ENCODE measurements around the gene SPATC1L. TPM values are rescaled to one million over a fixed set of nuclear protein-coding genes. Genes with fewer than 3 reads are reported as not detected.
"Not testable (repeated sequence)": the region's sequence is repeated elsewhere in the genome, so short reads cannot be mapped to it uniquely, and the experiment has no call there.

SPATC1L gene
- total RNA-seq, 2 donors from 2014 or later = 8.4 to 10.9 TPM

DNA sequence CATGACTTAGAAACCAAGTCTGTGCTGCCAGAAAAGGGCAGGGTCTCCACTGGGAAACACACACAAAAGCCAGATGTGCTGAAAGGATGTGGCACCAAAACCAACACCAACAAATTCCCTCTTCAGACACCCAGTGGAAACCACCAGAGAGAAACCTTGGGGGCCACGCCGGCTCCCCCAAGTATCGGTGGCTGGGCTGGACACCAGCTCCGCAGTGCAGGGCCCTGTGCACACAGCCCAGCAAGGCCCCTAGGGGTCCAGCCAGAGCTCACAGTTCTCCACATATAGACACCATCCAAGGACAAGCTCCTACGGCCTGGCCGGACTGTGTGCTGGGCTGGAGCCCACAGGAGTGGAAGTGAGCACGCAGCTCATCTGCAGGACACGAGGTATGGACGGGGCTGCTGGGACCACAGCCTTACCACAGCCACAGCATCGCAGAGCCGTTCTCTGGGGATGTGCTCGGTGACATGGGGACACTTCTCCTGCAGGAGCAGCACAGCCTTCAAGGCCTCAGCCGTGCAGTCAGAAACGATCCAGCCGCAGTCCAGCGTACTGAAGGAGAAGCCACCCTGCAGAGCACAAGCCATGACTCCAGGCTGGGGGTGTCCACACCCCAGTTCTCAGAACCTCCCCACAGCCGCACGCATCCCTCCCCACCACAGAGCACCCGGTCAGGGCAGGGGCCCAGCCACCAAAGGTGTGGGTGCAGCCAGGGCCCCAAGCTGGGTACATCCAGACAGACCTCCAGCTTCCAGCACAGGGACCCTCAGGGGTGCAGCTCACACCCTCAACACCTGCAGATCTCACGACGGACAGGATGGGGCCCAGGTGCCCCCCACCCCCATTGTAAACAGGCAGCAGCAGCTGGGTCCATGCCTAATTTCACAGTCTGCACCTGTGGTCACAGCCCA, 23.0 kb upstream of the SPATC1L start:
- intact Hi-C loops (cut with DNase I) = no loop called here
- peak; percentile 74 for DNase-seq (ENCODE audit: low spot score)

- peak; percentile 77 for DNase-seq (ENCODE audit: low spot score)
- intact Hi-C loops (cut with DNase I) = no loop called here
Observed at GRCh38 chr21:46206163-46207005, 22.1 kb upstream of the SPATC1L start.

GRCh38 chr21:46205766-46206162, 21.5 kb upstream of the SPATC1L start:
- peak; percentile 63 for DNase-seq (ENCODE audit: low spot score)
- intact Hi-C loops (cut with DNase I) = no loop called here

DNA sequence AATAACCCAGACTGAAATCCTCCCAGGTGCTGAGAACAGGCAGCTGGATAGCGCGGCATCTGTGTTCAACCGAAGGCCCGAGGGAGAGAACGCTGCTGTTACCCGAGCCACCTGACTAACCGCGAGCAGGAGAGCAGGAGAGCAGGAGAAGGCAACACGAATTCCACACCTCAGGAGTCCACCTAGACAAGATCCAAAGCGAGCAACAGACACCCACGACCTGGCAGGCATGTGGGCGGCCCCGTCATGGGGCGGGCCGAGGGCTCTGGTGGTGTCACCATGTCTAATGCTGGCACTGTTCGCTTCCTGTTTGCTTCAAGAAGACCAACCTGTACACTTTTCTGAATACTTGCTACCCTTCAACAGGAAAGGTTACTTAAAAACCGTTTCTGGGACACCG, 20.9 kb upstream of the SPATC1L start:
- DNase-seq (ENCODE audit: low spot score) = peak; percentile 50
- intact Hi-C loops (cut with DNase I) = no loop called here

- intact Hi-C loops (cut with DNase I) = no loop called here
- DNase-seq (ENCODE audit: low spot score) = peak; percentile 41
Observed at GRCh38 chr21:46203203-46203600, 18.9 kb upstream of the SPATC1L start.

- DNase-seq (ENCODE audit: low spot score) = peak; percentile 34
- intact Hi-C loops (cut with DNase I) = no loop called here
Observed at GRCh38 chr21:46202592-46203202, 18.4 kb upstream of the SPATC1L start.

GRCh38 chr21:46200877-46201803, 16.9 kb upstream of the SPATC1L start:
- intact Hi-C loops (cut with DNase I); DNase-seq (ENCODE audit: low spot score): not testable (repeated sequence)

GRCh38 chr21:46199436-46200373, 15.4 kb upstream of the SPATC1L start:
- DNase-seq (ENCODE audit: low spot score) = no peak
- intact Hi-C loops (cut with DNase I) = no loop called here

DNA sequence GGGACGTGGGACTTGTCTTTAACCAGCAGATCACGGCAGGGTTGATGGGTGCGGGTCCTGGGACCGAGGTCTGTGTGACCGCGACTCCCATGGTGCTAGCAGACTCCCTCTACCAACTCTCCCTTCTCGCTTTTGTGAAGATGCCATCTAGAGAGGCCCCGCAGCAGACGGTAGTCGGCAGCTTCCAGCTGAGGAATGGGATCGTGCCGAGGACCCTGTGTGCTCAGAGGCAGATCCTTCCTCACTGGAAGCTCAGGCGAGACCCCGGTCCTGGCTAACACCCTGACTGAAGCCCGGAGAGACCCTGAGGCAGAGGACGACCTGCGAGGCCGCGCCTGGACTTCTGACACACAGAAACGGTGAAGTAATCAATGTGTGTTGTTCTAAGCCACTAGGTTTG, 12.5 kb upstream of the SPATC1L start:
- DNase-seq (ENCODE audit: low spot score) = peak; percentile 62
- intact Hi-C loops (cut with DNase I) = no loop called here

GRCh38 chr21:46195595-46196195, 11.4 kb upstream of the SPATC1L start:
- intact Hi-C loops (cut with DNase I) = no loop called here
- DNase-seq (ENCODE audit: low spot score) = peak; percentile 60

DNA sequence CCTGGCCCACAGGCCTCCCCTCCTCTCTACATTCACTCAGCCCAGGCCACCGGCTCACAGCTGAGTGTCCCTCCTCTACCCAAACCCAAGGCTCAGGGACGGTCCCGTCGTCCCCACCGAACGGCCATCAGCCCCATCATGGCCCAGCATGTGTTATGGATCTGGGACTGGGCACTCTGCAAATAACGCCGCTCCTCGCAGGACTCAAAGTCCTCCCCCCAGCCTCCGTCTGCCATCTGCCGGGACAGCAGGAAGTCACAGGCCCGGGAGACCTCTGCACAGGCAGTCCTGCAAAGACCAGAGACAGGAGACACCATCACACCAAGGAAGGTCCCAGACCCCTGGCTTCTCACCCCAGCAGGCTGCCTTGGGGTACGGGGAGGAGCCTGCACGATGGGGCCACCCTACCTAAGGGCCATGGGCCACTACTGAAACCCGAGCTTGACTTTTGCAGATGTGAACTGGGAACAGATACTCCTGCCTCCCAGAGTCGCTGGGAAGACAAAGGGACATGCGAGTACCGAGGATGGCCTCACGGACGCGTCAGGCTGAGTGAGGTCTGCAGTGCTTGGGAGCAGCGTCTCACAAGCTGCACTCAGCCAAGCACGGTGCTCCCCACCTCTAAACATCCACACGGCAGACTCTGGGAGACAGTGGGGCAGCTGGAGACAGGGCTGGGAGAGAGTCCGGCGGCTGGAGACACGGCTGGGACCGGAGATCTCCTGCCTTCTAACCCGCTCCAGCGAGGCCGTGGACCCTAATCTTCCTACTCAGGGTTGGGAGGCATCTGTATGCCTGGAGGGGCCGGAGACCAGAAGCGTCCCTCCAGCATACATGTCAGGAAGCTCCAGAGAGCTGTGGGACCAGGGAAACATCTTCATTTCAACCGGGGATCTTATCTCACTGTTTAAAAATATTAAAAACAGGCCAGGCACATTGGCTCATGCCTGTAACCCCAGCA, 10.4 kb upstream of the SPATC1L start:
- intact Hi-C loops (cut with DNase I) = no loop called here

GRCh38 chr21:46193829-46194373, 9.6 kb upstream of the SPATC1L start:
- DNase-seq (ENCODE audit: low spot score) = no peak

More for the DNA sequence above, 10.4 kb upstream of the SPATC1L start:
- DNase-seq (ENCODE audit: low spot score) = peak; percentile 67

GRCh38 chr21:46191686-46192575, 7.7 kb upstream of the SPATC1L start:
- intact Hi-C loops (cut with DNase I) = no loop called here
- peak; percentile 67 for DNase-seq (ENCODE audit: low spot score)

More at GRCh38 chr21:46193829-46194373, 9.6 kb upstream of the SPATC1L start:
- intact Hi-C loops (cut with DNase I) = no loop called here

DNA sequence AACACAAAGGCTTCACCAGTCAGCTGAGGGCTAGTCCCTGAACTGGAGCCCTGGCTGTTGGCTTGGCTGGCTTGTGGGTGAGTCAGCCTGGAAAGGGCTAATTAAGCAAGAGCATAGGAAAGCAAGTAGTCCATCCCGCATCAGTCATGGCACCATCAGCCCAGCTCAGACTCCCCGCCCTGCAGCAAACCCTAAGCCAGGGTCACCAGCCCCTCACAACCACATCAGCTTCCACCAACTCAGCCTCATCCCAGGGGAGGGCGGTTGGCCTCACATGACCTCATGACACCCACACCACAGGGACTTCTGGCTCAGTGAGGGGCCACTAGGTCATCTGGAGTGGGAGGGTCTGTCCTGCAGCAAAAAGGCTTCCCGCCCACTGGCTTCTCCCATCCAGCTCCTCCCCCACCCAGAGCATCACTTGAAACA, 7.0 kb upstream of the SPATC1L start:
- intact Hi-C loops (cut with DNase I) = no loop called here
- DNase-seq (ENCODE audit: low spot score) = peak; percentile 89
